Measurements from ENCODE around the gene TIMM17A. TPM values are rescaled to one million over a fixed set of nuclear protein-coding genes. Genes with fewer than 3 reads are reported as not detected.

TIMM17A gene
- 100 to 1,000 TPM; 120 to 130 TPM for total RNA-seq
- 31.5 TPM for polyA plus RNA-seq

DNA sequence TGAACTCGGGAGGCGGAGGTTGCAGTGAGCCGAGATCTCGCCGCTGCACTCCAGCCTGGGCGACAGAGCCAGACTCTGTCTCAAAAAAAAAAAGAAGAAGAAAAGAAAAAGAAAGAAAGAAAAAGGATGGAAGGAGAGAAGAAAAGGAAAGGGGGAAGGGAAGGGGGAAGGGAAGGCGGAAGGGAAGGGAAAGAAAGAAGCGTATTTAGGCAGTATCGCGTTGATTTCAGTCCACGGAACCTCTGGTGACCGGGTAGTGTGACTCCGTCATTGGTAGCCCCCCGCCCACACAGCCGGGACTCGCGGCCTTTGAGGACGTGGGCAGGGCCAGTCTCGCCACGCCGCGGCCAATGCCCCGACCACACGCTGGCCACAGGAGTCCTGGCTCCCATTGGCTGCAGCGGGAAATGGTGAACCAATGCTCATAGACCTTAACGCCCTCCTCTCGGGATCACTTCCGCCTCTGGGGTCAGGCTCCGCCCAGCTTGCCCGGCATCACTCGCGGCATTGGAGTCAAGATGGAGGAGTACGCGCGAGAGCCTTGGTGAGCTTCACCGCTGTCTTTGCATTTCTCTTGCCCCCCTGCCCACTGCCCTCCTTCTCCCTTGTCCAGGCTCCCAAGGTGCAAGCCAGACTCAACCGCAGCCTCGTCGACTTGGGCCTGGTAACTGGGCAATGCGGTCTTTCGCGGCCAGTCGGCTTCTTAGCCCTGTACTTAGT is at the start of gene TIMM17A:
Gene TIMM17A, plus strand, starts transcription at position 495 of the 720 bp plus-strand sequence. Its CDS starts 24 bp downstream, at position 519.
- H3K9me3 Mint-ChIP-seq: no peaks in the 10 kb centered on the region
- peaks cover 11% of the 10 kb centered on the region for H3K36me3 ChIP-seq (ENCODE audit: insufficient read depth, low read length)
- H3K36me3 Mint-ChIP-seq: peaks cover 0 to 35% (median 3%) of the 10 kb centered on the region in 3 donors
- no peaks in the 10 kb centered on the region for H3K27me3 ChIP-seq (ENCODE audit: insufficient read depth, low read length, poor library complexity, severe bottlenecking)
- H3K27ac Mint-ChIP-seq: peak within 1 kb of the TSS; percentile 93 to 100 (median 98)
- H3K27me3 Mint-ChIP-seq: peaks cover 0 to 2% of the 10 kb centered on the region in 2 donors
- peaks cover 22 to 32% (median 28%) of the 10 kb centered on the region in 3 donors for H3K4me1 Mint-ChIP-seq
- peak; percentile 87 to 95 (median 91) for DNase-seq
- H3K27ac ChIP-seq (ENCODE audit: low read depth, low read length): peak within 1 kb of the TSS; percentile 89
- peaks cover 13% of the 10 kb centered on the region for H3K4me1 ChIP-seq (ENCODE audit: insufficient read depth, low read length)
- ChIA-PET CTCF (interaction anchor here (1.0 to 2.0 kb wide), 4 partner anchors 9 to 59 kb away, joined by 3 to 8 read pairs (median 3); partner anchors contain the start of gene LMOD1), POLR2A (interaction anchor here (0.6 to 2.2 kb wide), 7 partner anchors 10 to 1092 kb away, joined by 3 to 17 read pairs (median 5); partner anchors contain the start of gene RNPEP)
- H3K4me3 ChIP-seq (ENCODE audit: low read length): peak within 1 kb of the TSS; percentile 94
- peak within 1 kb of the TSS; percentile 93 to 99 (median 98) for H3K4me3 Mint-ChIP-seq
- no peaks in the 10 kb centered on the region for H3K9me3 ChIP-seq (ENCODE audit: low read length)

GRCh38 chr1:201906336-201906735 is 49.0 kb upstream of the TIMM17A start:
- Mint-ChIP-seq H3K27me3 (peaks cover 7 to 10% of the 10 kb centered on the region in 2 donors), H3K4me3 (no peak overlapping the region), H3K9me3 (no peaks in the 10 kb centered on the region), H3K27ac (peak overlapping the region in 1 of 8 donors; percentile 23), H3K36me3 (no peaks in the 10 kb centered on the region), H3K4me1 (peaks cover 0 to 4% (median 3%) of the 10 kb centered on the region in 3 donors)
- ChIA-PET POLR2A (no interaction called here), CTCF (interaction anchor here (1.4 kb wide), 1 partner anchor 10 kb away, joined by 6 read pairs; no protein-coding TSS in a partner anchor)
- no peak overlapping the region for H3K4me3 ChIP-seq (ENCODE audit: low read length)
- DNase-seq: no peak
- H3K27ac ChIP-seq (ENCODE audit: low read depth, low read length): no peak overlapping the region
- H3K9me3 ChIP-seq (ENCODE audit: low read length): no peaks in the 10 kb centered on the region
- no peaks in the 10 kb centered on the region for H3K27me3 ChIP-seq (ENCODE audit: insufficient read depth, low read length, poor library complexity, severe bottlenecking)
- no peaks in the 10 kb centered on the region for H3K36me3 ChIP-seq (ENCODE audit: insufficient read depth, low read length)
- H3K4me1 ChIP-seq (ENCODE audit: insufficient read depth, low read length): no peaks in the 10 kb centered on the region

- peaks cover 7 to 10% of the 10 kb centered on the region in 2 donors for H3K27me3 Mint-ChIP-seq
- no peaks in the 10 kb centered on the region for H3K4me1 ChIP-seq (ENCODE audit: insufficient read depth, low read length)
- no peak overlapping the region for H3K27ac ChIP-seq (ENCODE audit: low read depth, low read length)
- H3K4me3 Mint-ChIP-seq: no peak overlapping the region
- H3K9me3 Mint-ChIP-seq: no peaks in the 10 kb centered on the region
- no peaks in the 10 kb centered on the region for H3K27me3 ChIP-seq (ENCODE audit: insufficient read depth, low read length, poor library complexity, severe bottlenecking)
- ChIA-PET CTCF (interaction anchor here (0.8 kb wide), 1 partner anchor 12 kb away, joined by 4 read pairs; no protein-coding TSS in a partner anchor), POLR2A (no interaction called here)
- no peak overlapping the region for H3K27ac Mint-ChIP-seq
- no peak overlapping the region for H3K4me3 ChIP-seq (ENCODE audit: low read length)
- no peaks in the 10 kb centered on the region for H3K9me3 ChIP-seq (ENCODE audit: low read length)
- H3K36me3 Mint-ChIP-seq: no peaks in the 10 kb centered on the region
- no peaks in the 10 kb centered on the region for H3K36me3 ChIP-seq (ENCODE audit: insufficient read depth, low read length)
- H3K4me1 Mint-ChIP-seq: peaks cover 0 to 4% (median 3%) of the 10 kb centered on the region in 3 donors
- DNase-seq: no peak
Observed at GRCh38 chr1:201907621-201908020, 47.7 kb upstream of the TIMM17A start.

DNA sequence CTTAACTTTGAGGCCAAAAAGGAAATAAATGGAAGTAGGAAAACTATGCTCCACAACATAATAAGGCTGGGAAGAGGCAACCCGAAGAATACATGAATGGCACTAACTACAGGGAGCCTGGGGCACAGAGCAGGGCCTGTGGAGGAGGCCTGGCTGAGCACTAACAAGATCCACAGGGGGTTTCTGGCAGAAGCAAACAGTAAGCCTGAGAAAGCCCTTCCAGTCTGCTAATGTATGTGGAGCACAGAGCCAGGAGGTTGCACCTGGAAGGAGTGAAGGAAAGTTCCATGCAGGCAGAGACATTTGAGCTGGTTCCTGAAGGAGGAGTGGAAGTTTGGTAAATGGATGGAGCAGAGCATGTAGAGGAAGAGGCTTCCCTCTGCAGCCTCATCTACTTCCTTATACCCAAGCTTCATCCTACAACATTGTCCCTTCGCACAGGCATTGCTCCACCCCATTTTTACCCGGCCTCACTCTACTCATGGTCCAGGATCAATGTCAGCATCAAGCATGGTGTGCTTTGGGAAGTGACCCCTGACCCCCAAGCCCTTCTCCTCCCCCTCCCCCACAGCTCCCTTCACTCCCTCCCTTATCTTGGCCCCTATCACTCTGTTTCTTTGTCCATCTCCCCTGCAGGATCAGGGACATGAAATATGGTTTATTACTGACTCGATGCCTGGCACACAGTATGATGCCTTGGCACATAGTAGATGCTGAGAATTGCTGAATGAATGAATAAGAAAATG is 43.3 kb upstream of the TIMM17A start:
- Mint-ChIP-seq H3K36me3 (no peaks in the 10 kb centered on the region), H3K9me3 (no peaks in the 10 kb centered on the region), H3K4me1 (peaks cover 0 to 8% (median 0%) of the 10 kb centered on the region in 3 donors), H3K4me3 (no peak overlapping the region), H3K27ac (no peak overlapping the region), H3K27me3 (peaks cover 5 to 30% of the 10 kb centered on the region in 2 donors)
- POLR2A ChIA-PET: no interaction called here
- Histone ChIP-seq H3K36me3 (ENCODE audit: insufficient read depth, low read length) (no peaks in the 10 kb centered on the region), H3K4me3 (ENCODE audit: low read length) (no peak overlapping the region), H3K9me3 (ENCODE audit: low read length) (no peaks in the 10 kb centered on the region), H3K4me1 (ENCODE audit: insufficient read depth, low read length) (no peaks in the 10 kb centered on the region), H3K27ac (ENCODE audit: low read depth, low read length) (no peak overlapping the region), H3K27me3 (ENCODE audit: insufficient read depth, low read length, poor library complexity, severe bottlenecking) (no peaks in the 10 kb centered on the region)
- CTCF ChIA-PET: no interaction called here
- DNase-seq: no peak

GRCh38 chr1:201912832-201913231 is 42.5 kb upstream of the TIMM17A start:
- Histone ChIP-seq H3K36me3 (ENCODE audit: insufficient read depth, low read length) (no peaks in the 10 kb centered on the region), H3K9me3 (ENCODE audit: low read length) (no peaks in the 10 kb centered on the region), H3K27me3 (ENCODE audit: insufficient read depth, low read length, poor library complexity, severe bottlenecking) (no peaks in the 10 kb centered on the region), H3K27ac (ENCODE audit: low read depth, low read length) (no peak overlapping the region), H3K4me1 (ENCODE audit: insufficient read depth, low read length) (no peaks in the 10 kb centered on the region), H3K4me3 (ENCODE audit: low read length) (no peak overlapping the region)
- Mint-ChIP-seq H3K4me1 (peaks cover 0 to 8% (median 0%) of the 10 kb centered on the region in 3 donors), H3K4me3 (no peak overlapping the region), H3K27me3 (peaks cover 5 to 30% of the 10 kb centered on the region in 2 donors), H3K9me3 (no peaks in the 10 kb centered on the region), H3K27ac (no peak overlapping the region), H3K36me3 (no peaks in the 10 kb centered on the region)
- CTCF ChIA-PET: no interaction called here
- POLR2A ChIA-PET: no interaction called here
- DNase-seq: no peak

- H3K36me3 Mint-ChIP-seq: no peaks in the 10 kb centered on the region
- POLR2A ChIA-PET: no interaction called here
- H3K4me1 ChIP-seq (ENCODE audit: insufficient read depth, low read length): no peaks in the 10 kb centered on the region
- H3K9me3 Mint-ChIP-seq: no peaks in the 10 kb centered on the region
- H3K27ac Mint-ChIP-seq: peak overlapping the region in 1 of 8 donors; percentile 63
- H3K9me3 ChIP-seq (ENCODE audit: low read length): no peaks in the 10 kb centered on the region
- no peaks in the 10 kb centered on the region for H3K36me3 ChIP-seq (ENCODE audit: insufficient read depth, low read length)
- H3K4me3 Mint-ChIP-seq: no peak overlapping the region
- H3K4me3 ChIP-seq (ENCODE audit: low read length): no peak overlapping the region
- H3K27me3 Mint-ChIP-seq: peaks cover 6 to 26% of the 10 kb centered on the region in 2 donors
- no peak overlapping the region for H3K27ac ChIP-seq (ENCODE audit: low read depth, low read length)
- peaks cover 0 to 8% (median 0%) of the 10 kb centered on the region in 3 donors for H3K4me1 Mint-ChIP-seq
- DNase-seq: no peak
- CTCF ChIA-PET: no interaction called here
- H3K27me3 ChIP-seq (ENCODE audit: insufficient read depth, low read length, poor library complexity, severe bottlenecking): no peaks in the 10 kb centered on the region
Observed at GRCh38 chr1:201914456-201915235, 40.7 kb upstream of the TIMM17A start.

GRCh38 chr1:201916649-201917249 is 38.6 kb upstream of the TIMM17A start:
- H3K36me3 Mint-ChIP-seq: no peaks in the 10 kb centered on the region
- H3K9me3 Mint-ChIP-seq: no peaks in the 10 kb centered on the region
- no peak for DNase-seq
- no peak overlapping the region for H3K4me3 Mint-ChIP-seq
- Histone ChIP-seq H3K27me3 (ENCODE audit: insufficient read depth, low read length, poor library complexity, severe bottlenecking) (no peaks in the 10 kb centered on the region), H3K4me3 (ENCODE audit: low read length) (no peak overlapping the region), H3K4me1 (ENCODE audit: insufficient read depth, low read length) (no peaks in the 10 kb centered on the region), H3K27ac (ENCODE audit: low read depth, low read length) (peak overlapping the region; percentile 32), H3K9me3 (ENCODE audit: low read length) (no peaks in the 10 kb centered on the region), H3K36me3 (ENCODE audit: insufficient read depth, low read length) (no peaks in the 10 kb centered on the region)
- ChIA-PET POLR2A (no interaction called here), CTCF (no interaction called here)
- H3K27me3 Mint-ChIP-seq: peaks cover 5 to 27% of the 10 kb centered on the region in 2 donors
- H3K4me1 Mint-ChIP-seq: peaks cover 0 to 8% (median 0%) of the 10 kb centered on the region in 3 donors
- H3K27ac Mint-ChIP-seq: no peak overlapping the region
